KBM-7 (cell line): Measurements from ENCODE around the gene UBTD2.
A peak's percentile ranks its signal among the peaks of the same experiment; 100 is the strongest.
"Not testable (repeated sequence)": the region's sequence is repeated elsewhere in the genome, so short reads cannot be mapped to it uniquely, and the experiment has no call there.

ENCODE experiments used
- DNase-seq: peaks from one replicate; pipeline ENCODE4 v3.0.0-alpha.2; 2015
- in situ Hi-C: fragments of 300-500 bp; cut with MboI; formaldehyde crosslinking; loops from 2 replicates; pipeline ENCODE4 v1.14.3; 2020; ENCODE audit warnings: low sequenced_read_pairs, low pct_unique_long_range_greater_than_20kb, mixed read lengths

Gene UBTD2

DNA sequence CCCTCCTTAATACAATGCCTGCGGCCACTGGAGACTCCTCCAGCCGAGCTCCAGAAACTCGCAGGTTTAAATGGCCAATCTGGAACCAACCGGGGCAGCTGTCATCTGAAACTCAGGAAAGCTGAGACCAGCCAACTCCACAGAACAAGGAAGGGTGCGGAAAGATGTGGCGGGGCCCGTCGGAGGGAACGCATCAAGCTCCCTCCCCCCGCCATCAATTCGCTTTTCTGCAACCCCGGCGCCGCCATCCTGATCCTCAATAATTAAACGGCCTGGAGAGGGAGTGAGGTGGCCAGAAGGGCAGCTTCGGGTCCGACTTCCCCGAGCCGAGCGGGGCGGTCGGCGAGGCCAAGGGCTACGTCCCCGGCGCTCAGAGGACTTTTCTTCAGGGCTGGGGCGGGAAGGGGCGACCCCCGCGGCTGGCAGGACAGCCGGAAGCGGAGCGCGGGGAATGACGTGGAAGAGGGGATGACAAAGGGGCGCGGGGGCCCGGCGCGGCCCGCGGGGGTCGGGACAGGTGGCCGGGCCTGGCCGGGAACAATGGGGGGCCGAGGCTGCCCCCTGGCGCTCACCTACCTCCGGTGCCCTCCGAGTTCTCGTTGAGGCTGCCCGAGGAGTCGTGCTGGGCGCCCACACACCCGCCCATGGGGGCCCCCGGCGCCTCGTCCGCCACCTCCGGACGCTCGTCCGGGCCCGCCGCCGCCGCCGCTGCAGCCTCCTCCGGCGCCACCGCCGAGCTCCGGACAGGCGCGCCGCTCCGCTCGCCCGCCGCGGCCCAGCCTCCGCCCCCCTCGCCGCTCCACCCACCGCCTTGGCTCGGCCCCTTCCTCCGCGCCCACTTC, at the start of gene UBTD2:
TSS of gene UBTD2 (minus strand) at position 745 of the 842 bp plus-strand sequence. CDS start at position 646, 99 bp downstream.
- in situ Hi-C loops, result no loop called here
- DNase-seq, result peak; percentile 68

- DNase-seq, in situ Hi-C loops: not testable (repeated sequence)
Measured at GRCh38 chr5:172326901-172327300, 43.3 kb upstream of the UBTD2 start.

DNA sequence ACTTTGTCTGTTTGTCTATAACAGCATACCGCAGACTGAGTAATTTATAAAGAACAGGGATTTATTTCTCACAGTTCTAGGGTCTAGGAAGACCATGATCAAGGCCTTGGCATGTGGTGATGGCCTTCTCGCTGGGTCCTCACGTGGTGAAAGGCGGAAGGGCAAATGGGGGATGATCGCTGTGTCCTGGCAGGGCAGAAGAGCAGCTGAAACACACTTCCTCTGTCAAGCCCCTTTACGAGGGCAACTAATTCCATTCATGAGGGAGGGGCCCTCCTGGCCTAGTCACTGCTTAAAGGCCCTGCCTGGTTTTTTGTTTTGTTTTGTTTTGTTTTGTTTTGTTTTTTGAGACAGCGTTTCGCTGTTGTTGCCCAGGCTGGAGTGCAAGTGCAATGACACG, 41.9 kb upstream of the UBTD2 start:
- in situ Hi-C loops, result no loop called here
- DNase-seq, result no peak

GRCh38 chr5:172322028-172322965, 38.7 kb upstream of the UBTD2 start:
- DNase-seq, result peak; percentile 10

DNA sequence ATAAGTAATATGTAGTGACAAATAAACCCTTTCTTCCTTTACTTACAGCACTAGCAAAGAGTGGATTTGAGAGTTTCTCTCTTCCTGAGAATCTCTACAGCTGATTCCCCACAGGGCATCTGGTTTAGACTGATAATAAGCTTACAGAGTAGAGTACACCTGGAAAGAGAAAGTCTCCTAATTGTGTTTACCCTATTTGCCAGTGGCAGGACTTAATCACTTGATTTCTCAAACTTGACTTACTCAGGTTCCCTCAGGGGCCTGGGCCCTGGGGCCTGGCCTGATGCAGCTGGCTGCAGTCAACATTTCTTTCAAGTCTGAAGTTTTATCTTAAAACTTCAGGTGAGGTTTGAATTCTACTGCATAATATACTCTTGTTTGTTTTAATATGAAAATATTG, 38.0 kb upstream of the UBTD2 start:
- in situ Hi-C loops, result no loop called here
- no peak for DNase-seq

More at GRCh38 chr5:172322028-172322965, 38.7 kb upstream of the UBTD2 start:
- in situ Hi-C loops, result no loop called here

- no peak for DNase-seq
Measured at GRCh38 chr5:172319708-172320441, 36.3 kb upstream of the UBTD2 start.

GRCh38 chr5:172315587-172316493, 32.3 kb upstream of the UBTD2 start:
- no peak for DNase-seq
- in situ Hi-C loops, result no loop called here

More at GRCh38 chr5:172319708-172320441, 36.3 kb upstream of the UBTD2 start:
- in situ Hi-C loops, result no loop called here

DNA sequence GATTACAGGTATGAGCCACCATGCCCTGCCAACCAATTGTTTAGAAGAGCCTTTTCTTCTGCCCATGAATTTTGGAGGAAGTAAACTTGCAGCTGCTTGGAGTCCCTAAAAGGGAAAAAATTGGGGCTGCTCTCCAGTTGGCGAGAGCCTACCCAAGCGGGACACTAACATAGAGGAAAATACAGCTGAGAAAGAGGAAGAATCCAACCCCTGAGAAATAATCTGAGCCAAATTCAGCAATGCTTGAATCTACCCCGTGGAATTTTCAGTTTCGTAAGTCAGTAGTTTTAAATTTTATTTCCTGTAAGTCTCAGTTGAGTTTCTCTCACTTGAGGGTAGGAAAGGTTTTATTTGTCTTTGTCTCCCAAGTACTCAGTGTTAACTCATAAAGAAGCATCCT, 30.4 kb upstream of the UBTD2 start:
- in situ Hi-C loops, result no loop called here
- DNase-seq, result no peak

GRCh38 chr5:172312286-172312685, 28.7 kb upstream of the UBTD2 start:
- DNase-seq, result no peak

DNA sequence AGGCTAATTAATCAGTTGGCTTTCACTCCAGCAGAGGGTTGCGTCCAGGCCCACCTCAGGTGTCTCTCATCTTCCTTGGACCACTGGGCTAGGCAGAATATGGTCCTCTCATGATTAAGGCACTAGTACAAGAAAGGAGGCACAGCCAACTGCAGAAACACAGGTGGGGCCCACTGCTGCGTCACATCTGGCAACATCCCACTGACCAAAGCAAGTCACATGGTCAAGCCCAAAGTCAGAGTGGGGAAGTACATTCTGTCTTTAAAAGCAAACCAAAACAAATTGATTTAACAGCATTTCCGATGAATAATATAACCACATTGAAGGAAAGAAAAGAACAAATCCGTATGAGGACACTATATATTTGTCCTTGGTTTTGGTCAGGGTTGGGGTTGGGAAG, 28.0 kb upstream of the UBTD2 start:
- no peak for DNase-seq
- in situ Hi-C loops, result no loop called here

More at GRCh38 chr5:172312286-172312685, 28.7 kb upstream of the UBTD2 start:
- in situ Hi-C loops, result no loop called here

DNA sequence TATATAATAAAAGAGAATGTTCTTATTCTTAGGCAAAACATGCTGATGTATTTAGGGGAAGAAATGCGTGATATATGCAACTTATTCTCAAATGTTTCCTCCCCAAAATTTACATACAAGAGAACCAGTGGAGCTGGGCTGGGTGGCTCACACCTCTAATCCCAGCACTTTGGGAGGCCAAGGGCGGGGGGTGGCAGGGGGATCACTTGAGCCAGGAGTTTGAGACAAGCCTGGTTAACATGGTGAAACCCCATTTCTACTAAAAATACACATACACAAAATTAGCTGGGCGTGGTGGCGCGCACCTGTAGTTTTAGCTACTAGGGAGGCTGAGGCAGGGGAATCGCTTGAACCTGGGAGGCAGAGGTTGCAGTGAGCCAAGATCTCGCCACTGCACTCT, 27.5 kb upstream of the UBTD2 start:
- no peak for DNase-seq
- in situ Hi-C loops, result no loop called here

- DNase-seq, result no peak
- in situ Hi-C loops, result no loop called here
Measured at GRCh38 chr5:172305380-172305779, 21.8 kb upstream of the UBTD2 start.

DNA sequence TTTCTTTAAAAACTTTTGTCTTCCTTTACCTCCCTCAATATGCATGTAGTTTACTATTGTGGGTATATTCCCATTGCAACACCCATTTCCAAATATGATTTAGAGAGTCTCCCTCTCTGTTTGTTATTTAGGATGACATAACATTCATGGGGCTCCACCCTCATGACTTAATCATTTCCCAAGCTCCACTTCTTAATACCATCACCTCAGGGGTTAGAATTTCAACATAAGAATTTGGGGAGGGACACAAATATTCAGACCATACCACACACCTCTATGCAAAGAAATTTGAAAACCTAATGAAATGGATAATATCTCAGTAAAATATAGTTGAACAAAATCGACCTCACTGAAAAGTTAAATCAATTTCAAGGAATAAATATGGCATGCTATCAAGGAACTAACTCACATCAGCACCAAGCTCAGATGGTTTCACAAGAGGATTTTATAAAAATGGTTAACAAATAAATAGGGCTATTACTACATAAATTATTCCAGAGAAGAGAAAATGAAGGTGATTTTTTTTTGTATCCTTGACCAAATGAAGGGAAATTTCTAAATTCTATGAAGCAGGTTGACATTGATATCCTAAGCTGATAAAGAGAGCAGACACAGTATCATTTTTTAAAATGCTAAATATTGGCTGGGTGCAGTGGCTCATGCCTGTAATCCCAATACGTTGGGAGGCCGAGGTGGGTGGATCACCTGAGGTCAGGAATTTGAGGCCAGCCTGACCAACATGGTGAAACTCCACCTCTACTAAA, 20.2 kb upstream of the UBTD2 start:
- in situ Hi-C loops, result no loop called here
- DNase-seq, result no peak

DNA sequence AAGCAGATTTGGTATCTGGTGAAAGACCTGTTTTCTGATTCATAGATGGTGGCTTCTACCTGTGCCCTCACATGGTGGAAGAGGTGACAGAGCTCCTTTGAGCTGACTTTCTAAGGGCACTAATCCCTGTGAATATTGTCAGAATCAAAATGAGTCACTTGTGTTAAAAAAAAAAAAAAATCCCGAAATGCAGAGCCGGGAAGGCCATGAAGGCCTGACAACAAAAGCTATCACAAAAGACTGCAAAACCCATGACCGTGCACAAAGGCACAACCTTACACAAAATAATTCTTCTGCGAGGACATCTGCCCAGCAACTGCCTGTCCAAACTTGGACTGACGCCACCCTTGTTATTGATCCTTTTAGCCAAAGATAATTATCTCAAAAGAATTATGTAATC, 19.6 kb upstream of the UBTD2 start:
- DNase-seq, result no peak

DNA sequence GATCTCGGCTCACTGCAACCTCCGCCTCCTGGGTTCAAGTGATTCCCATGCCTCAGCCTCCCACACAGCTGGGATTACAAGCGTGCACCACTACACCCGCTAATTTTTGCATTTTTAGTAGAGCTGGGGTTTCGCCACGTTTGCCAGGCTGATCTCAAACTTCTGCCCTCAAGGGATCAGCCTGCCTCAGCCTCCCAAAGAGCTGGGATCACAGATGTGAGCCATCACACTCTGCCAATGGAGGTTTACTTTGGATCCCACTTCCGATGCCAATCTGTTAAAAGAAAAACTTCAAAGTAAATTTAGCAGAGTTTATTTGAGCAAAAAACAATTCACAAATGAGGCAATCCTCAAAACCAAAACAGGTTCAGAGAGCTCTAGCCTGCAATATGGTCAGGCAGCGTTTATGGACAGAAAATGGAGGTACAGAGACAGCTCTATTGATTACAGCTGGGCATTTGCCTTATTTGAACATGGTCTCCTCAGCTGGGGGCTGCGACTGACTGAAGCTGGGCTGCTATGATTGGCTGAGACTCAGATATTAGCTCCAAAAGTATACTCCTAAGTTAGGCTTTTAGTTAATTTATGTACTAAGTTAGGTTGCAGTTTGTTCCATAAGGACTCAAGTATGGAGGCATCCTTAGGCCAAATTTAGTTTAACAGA, 18.6 kb upstream of the UBTD2 start:
- no peak for DNase-seq
- in situ Hi-C loops, result no loop called here

More for the DNA sequence above, 19.6 kb upstream of the UBTD2 start:
- in situ Hi-C loops, result no loop called here

DNA sequence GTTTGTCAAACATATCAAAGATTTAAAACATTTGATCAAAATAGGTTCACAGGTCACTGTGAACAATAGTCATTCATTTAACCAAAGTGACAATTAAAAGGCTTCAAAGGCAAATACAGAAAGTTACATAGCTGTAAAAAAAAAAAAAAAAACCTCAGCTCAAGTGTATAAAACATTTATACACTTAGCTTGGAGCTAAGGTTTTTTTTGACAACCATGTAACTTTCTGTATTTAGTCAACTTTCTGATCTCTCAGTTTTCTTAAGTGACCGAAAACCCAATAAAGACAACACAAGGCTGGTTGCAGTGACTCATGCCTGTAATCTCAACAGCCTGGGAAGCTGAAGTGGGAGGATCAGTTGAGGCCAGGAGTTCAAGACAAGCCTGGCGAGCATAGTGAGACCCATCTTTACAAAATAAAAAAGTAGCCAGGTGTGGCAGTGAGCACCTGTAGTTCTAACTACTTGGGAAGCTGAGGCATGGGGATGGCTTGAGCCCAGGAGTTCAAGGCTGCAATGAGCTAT, 16.4 kb upstream of the UBTD2 start:
- in situ Hi-C loops, result no loop called here
- DNase-seq, result no peak

DNA sequence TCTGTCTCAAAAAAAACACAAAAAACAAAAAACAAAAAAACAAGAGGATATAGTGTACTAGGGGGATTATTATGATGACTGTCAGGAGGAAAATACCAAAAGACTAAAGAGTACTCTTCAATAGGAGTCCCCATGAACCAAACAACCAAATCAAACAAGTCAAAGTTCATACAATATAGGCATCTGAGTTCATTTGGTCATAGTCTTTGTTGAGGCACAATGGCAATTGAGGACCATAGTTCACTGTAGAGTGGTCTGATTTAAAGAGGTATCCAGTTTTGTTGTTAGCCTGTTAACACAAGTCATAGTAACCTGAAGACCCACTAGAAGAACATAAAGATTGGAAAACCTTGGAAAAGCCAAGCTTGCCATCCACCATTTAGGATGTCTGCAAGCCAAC, 11.3 kb upstream of the UBTD2 start:
- in situ Hi-C loops, result no loop called here
- DNase-seq, result no peak
